D721Med (cell line): ENCODE measurements around the gene TUG1.

ENCODE experiments used
- DNase-seq: peaks from one replicate; pipeline ENCODE4 v3.0.0; 2011; ENCODE audit warnings: low spot score; ENCODE audit not compliant: insufficient read length
- FAIRE-seq: peaks from 2 replicates; lab custom pipeline; 2011; peaks lifted over from hg19 to GRCh38; lab: Jason Lieb, UNC
- CTCF ChIP-seq: IDR thresholded peaks from 2 replicates; pipeline ENCODE4 v1.5.1; 2012; ENCODE audit warnings: mild to moderate bottlenecking, control low read depth; ENCODE audit not compliant: insufficient read depth; ENCODE audit errors: missing control alignments

TUG1 gene

GRCh38 chr22:30926706-30927105, 42.4 kb upstream of the TUG1 start:
- DNase-seq (no peak), FAIRE-seq (no peak)
- no peak for TF ChIP-seq CTCF

GRCh38 chr22:30927806-30928205, 41.3 kb upstream of the TUG1 start:
- FAIRE-seq = no peak
- no peak for DNase-seq

GRCh38 chr22:30928401-30928800, 40.7 kb upstream of the TUG1 start:
- DNase-seq (no peak), FAIRE-seq (no peak)
- no peak for TF ChIP-seq CTCF

More at GRCh38 chr22:30927806-30928205, 41.3 kb upstream of the TUG1 start:
- no peak for TF ChIP-seq CTCF

- no peak for DNase-seq
- TF ChIP-seq CTCF = no peak
- no peak for FAIRE-seq
Observed at GRCh38 chr22:30930228-30930627, 38.8 kb upstream of the TUG1 start.

GRCh38 chr22:30931541-30932300, 37.3 kb upstream of the TUG1 start:
- DNase-seq (no peak), FAIRE-seq (no peak)
- no peak for TF ChIP-seq CTCF

GRCh38 chr22:30932661-30933060, 36.4 kb upstream of the TUG1 start:
- FAIRE-seq (no peak), DNase-seq (no peak)
- no peak for TF ChIP-seq CTCF

- DNase-seq (no peak), FAIRE-seq (no peak)
- no peak for TF ChIP-seq CTCF
Observed at GRCh38 chr22:30933457-30933856, 35.6 kb upstream of the TUG1 start.
